IMR-90 (cell line): ENCODE data around the gene LSM14B. TPM values are rescaled to one million over a fixed set of nuclear protein-coding genes. Genes with fewer than 3 reads are reported as not detected.

Experiments
- ATAC-seq: fragments of 200-7000 bp; cut with Tn5 transposase; 2 replicates; pipeline ENCODE4 v1.9.1; 2020; ENCODE audit warnings: low read depth, mild to moderate bottlenecking, moderate library complexity
- BruUV-seq: library from RNA; stranded (reverse); fragments of 400-500 nt; replicated peaks from 2 replicates; lab custom pipeline; 2021; lab: Mats Ljungman, UMichigan
- CTCF ChIA-PET: fragments of 300-600 bp; formaldehyde crosslinking; extraction: SDS; loops from one replicate; lab custom pipeline; 2021; ENCODE audit warnings: antibody characterized with exemption; lab: Yijun Ruan, JAX
- POLR2A ChIA-PET: fragments of 300-600 bp; sonication (Branson Sonifier 250); formaldehyde crosslinking; loops from one replicate; lab custom pipeline; 2022; ENCODE audit warnings: antibody characterized with exemption; ENCODE audit not compliant: unreplicated experiment; lab: Charles Lee
- DNase-seq: peaks from one replicate; pipeline ENCODE4 v3.0.0; 2013
- H2AFZ ChIP-seq: replicated peaks from 2 replicates; pipeline ENCODE3; 2013; ENCODE audit warnings: low read length, mild to moderate bottlenecking; ENCODE audit not compliant: poor library complexity
- H2AK5ac ChIP-seq: 2 replicates; pipeline ENCODE4 v1.6.1; 2013; ENCODE audit warnings: low read depth, low read length, inconsistent platforms
- H2AK9ac ChIP-seq: replicated peaks from 2 replicates; pipeline ENCODE3; 2013; ENCODE audit warnings: mild to moderate bottlenecking, low read depth, low read length, moderate library complexity; ENCODE audit not compliant: poor library complexity
- H2BK120ac ChIP-seq: 2 replicates; pipeline ENCODE4 v1.6.1; 2013; ENCODE audit warnings: low read depth, low read length, inconsistent platforms
- H2BK15ac ChIP-seq: 3 replicates; pipeline ENCODE4 v1.6.1; 2013; ENCODE audit warnings: low read depth, low read length, inconsistent platforms
- H2BK20ac ChIP-seq: 2 replicates; pipeline ENCODE4 v1.6.1; 2013; ENCODE audit warnings: low read depth, mild to moderate bottlenecking, inconsistent platforms, low read length, moderate library complexity
- H2BK5ac ChIP-seq: 2 replicates; pipeline ENCODE4 v1.6.1; 2013; ENCODE audit warnings: mild to moderate bottlenecking, low read depth, low read length, inconsistent platforms; ENCODE audit not compliant: poor library complexity, severe bottlenecking
- H3K14ac ChIP-seq: replicated peaks from 2 replicates; pipeline ENCODE4 v1.6.1; 2013; ENCODE audit warnings: low read depth, low read length, inconsistent platforms
- H3K18ac ChIP-seq: 2 replicates; pipeline ENCODE4 v1.6.1; 2013; ENCODE audit warnings: low read depth, low read length, control low read depth
- H3K23ac ChIP-seq: 2 replicates; pipeline ENCODE4 v1.6.1; 2013; ENCODE audit warnings: low read depth, low read length, inconsistent platforms
- H3K27ac ChIP-seq: 2 replicates; pipeline ENCODE4 v1.5.1; 2013; ENCODE audit warnings: mild to moderate bottlenecking, control low read depth, low read length; ENCODE audit not compliant: insufficient read depth
- H3K27me3 ChIP-seq: 2 replicates; pipeline ENCODE4 v1.6.1; 2013; ENCODE audit warnings: low read length; ENCODE audit not compliant: control insufficient read depth, insufficient read depth
- H3K36me3 ChIP-seq: 2 replicates; pipeline ENCODE4 v1.6.1; 2013; ENCODE audit warnings: low read length, mixed read lengths; ENCODE audit not compliant: control insufficient read depth, insufficient read depth
- H3K4ac ChIP-seq: 2 replicates; pipeline ENCODE4 v1.6.1; 2013; ENCODE audit warnings: low read depth, low read length, inconsistent platforms
- H3K4me1 ChIP-seq: 2 replicates; pipeline ENCODE4 v1.6.1; 2013; ENCODE audit warnings: low read length, mixed read lengths; ENCODE audit not compliant: control insufficient read depth, insufficient read depth
- H3K4me2 ChIP-seq: 2 replicates; pipeline ENCODE4 v1.6.1; 2013; ENCODE audit warnings: low read depth, mild to moderate bottlenecking, control low read depth, low read length, moderate library complexity
- H3K4me3 ChIP-seq: 2 replicates; pipeline ENCODE4 v1.5.1; 2013; ENCODE audit warnings: low read depth, mild to moderate bottlenecking, control low read depth, low read length, moderate library complexity; ENCODE audit not compliant: insufficient read depth
- H3K56ac ChIP-seq: 2 replicates; pipeline ENCODE4 v1.6.1; 2013; ENCODE audit warnings: low read length, inconsistent platforms; ENCODE audit not compliant: insufficient read depth; ENCODE audit errors: extremely low read depth
- H3K79me1 ChIP-seq, 2 experiments: 2 replicates each; pipeline ENCODE4 v1.6.1; 2013; ENCODE audit warnings: low read length in 2 of 2, inconsistent platforms in 1 of 2, low read depth in 1 of 2
- H3K9ac ChIP-seq: 2 replicates; pipeline ENCODE4 v1.6.1; 2013; ENCODE audit warnings: low read depth, low read length, control low read depth
- H3K9me1 ChIP-seq: 2 replicates; pipeline ENCODE4 v1.6.1; 2013; ENCODE audit warnings: low read length, inconsistent platforms; ENCODE audit not compliant: insufficient read depth
- H3K9me3 ChIP-seq: 2 replicates; pipeline ENCODE4 v1.6.1; 2013; ENCODE audit warnings: low read length; ENCODE audit not compliant: control insufficient read depth, insufficient read depth
- H4K20me1 ChIP-seq: 2 replicates; pipeline ENCODE4 v1.6.1; 2013; ENCODE audit warnings: low read length, inconsistent platforms; ENCODE audit not compliant: insufficient read depth
- H4K5ac ChIP-seq: 2 replicates; pipeline ENCODE4 v1.6.1; 2013; ENCODE audit warnings: mild to moderate bottlenecking, low read depth, low read length, control low read depth
- H4K8ac ChIP-seq, 2 experiments: 2 replicates each; pipeline ENCODE4 v1.6.1; 2013; ENCODE audit warnings: low read depth in 2 of 2, low read length in 2 of 2, control low read depth in 1 of 2, inconsistent platforms in 1 of 2
- H4K91ac ChIP-seq: 2 replicates; pipeline ENCODE4 v1.6.1; 2013; ENCODE audit warnings: low read depth, low read length, inconsistent platforms; ENCODE audit not compliant: insufficient read depth
- MAFK ChIP-seq: IDR thresholded peaks from 2 replicates; pipeline ENCODE4 v1.6.1; 2012; ENCODE audit warnings: low read depth, low read length, improper control_type of control experiment
- POLR2A ChIP-seq: IDR thresholded peaks from 2 replicates; pipeline ENCODE4 v1.6.1; 2012; ENCODE audit warnings: mild to moderate bottlenecking, low read depth, low read length
- WGBS, 2 experiments: methylation state at CpG; one replicate each; pipeline versions ENCODE4 v1.1.5 to v1.1.7; 2013; ENCODE audit warnings: missing lambda C conversion rate in 2 of 2; ENCODE audit not compliant: insufficient read length in 1 of 2; ENCODE audit errors: extremely low coverage in 2 of 2; 5-methylcytosine and 5-hydroxymethylcytosine counted together
- dilution Hi-C: fragments of 300-500 bp; cut with HindIII; formaldehyde crosslinking; loops from one replicate; pipeline ENCODE4 v1.14.3; 2018; ENCODE audit warnings: low sequenced_read_pairs; ENCODE audit not compliant: unreplicated experiment
- in situ Hi-C: fragments of 300-500 bp; cut with MboI; formaldehyde crosslinking; loops from 3 replicates; pipeline ENCODE4 v1.14.3; 2019; ENCODE audit warnings: low sequenced_read_pairs, inconsistent platforms, mixed read lengths
- intact Hi-C: fragments of 100-400 bp; cut with micrococcal nuclease; formaldehyde crosslinking; loops from 2 replicates; pipeline ENCODE4 v1.10.0; 2022
- polyA plus RNA-seq, 3 experiments: library from polyadenylated mRNA; depleted of rRNA; stranded (reverse); fragments of >200 nt; gene quantifications; 2 replicates each; pipeline ENCODE4 v1.2.3, GENCODE V29; 2012; ENCODE audit warnings: low replicate concordance in 1 of 3
- total RNA-seq: library from RNA; depleted of rRNA; stranded (reverse); fragments of >200 nt; gene quantifications from 2 replicates; pipeline ENCODE4 v1.2.3, GENCODE V29; 2012
- TF ChIP-seq, protein P1 (sequence below): fragments of 150-350 bp; IDR thresholded peaks from 2 replicates; pipeline ENCODE4 v1.6.1; 2016; ENCODE audit warnings: low read depth, mild to moderate bottlenecking, low read length, moderate library complexity, borderline replicate concordance
- TF ChIP-seq, protein P2 (sequence below): fragments of 150-350 bp; IDR thresholded peaks from 2 replicates; pipeline ENCODE4 v1.6.1; 2017; ENCODE audit warnings: mild to moderate bottlenecking, antibody characterized with exemption, low read length, low read depth

The LSM14B gene
- total and polyA plus RNA-seq, 2 of the 4 experiments (the other 2 are of a cell fraction): 23.7 to 41.1 TPM

DNA sequence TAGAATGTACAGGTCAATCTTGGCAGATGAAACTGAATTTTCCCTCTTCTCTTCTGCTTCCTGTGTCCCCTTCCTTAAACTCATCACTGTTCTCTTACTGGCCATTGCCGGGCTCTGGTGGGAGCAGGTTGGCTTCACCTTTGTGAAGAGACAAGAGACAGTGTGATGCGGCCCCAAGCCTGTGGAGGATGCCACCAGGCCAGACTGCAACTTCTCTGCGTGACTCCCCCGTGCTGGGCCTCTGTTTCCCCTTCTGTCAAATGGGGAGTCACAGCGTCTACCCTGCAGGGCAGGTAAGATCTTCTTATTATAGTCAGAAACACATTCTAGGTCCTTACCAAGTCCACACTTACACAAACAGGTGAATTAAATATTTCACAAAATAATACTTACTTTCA is 1.9 kb upstream of the LSM14B start (continued):
- TF ChIP-seq, protein P1, sequence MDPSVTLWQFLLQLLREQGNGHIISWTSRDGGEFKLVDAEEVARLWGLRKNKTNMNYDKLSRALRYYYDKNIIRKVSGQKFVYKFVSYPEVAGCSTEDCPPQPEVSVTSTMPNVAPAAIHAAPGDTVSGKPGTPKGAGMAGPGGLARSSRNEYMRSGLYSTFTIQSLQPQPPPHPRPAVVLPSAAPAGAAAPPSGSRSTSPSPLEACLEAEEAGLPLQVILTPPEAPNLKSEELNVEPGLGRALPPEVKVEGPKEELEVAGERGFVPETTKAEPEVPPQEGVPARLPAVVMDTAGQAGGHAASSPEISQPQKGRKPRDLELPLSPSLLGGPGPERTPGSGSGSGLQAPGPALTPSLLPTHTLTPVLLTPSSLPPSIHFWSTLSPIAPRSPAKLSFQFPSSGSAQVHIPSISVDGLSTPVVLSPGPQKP: no peak

DNA sequence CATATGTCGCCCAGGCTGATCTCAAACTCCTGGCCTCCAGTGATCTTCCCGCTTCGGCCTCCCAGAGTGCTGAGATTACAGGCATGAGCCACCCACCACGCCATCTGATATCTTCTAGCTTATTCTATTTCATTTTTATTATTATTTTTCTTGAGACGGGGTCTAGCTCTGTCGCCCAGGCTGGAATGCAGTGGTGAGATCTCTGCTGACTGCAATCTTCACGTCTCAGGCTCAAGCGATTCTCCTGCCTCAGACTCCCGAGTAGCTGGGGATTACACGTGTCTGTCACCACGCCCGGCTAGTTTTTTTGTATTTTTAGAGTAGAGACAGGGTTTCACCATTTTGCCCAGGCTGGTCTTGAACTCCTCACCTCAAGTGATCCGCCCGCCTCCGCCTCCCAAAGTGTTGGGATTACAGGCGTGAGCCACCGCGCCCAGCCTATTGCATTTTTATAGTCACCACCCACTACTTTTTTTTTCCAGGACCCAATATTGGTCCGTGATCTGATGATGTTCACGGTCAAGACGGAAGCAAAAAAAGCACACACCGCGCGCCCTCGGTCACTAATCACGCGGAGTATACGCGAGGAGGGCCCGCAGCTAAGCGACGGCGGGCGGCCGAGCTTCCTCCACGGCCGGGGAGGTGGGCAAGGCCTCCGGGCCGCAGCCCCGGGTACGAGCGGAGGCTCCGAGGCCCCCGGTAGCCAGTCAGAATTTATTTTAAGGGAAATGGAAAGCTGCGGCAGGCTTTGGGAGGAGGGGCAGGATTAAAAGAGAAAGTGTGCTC is 1.1 kb upstream of the LSM14B start:
- Histone ChIP-seq H3K4ac (peak overlapping the region; percentile 50), H3K79me1 (peaks cover 20 to 32% of the 10 kb centered on the region in 2 experiments), H3K23ac (peak overlapping the region; percentile 60; the same call in 1 of the 2 replicates), H4K5ac (peak overlapping the region; percentile 11), H4K91ac (peak overlapping the region; percentile 43), H2BK5ac (peak overlapping the region; percentile 77), H2AFZ (peak overlapping the region; percentile 97), H2BK120ac (peak overlapping the region; percentile 66), H3K4me3 (peak overlapping the region; percentile 73), H3K18ac (peak overlapping the region; percentile 4; the same call in 1 of the 2 replicates), H2AK9ac (peak overlapping the region; percentile 91), H2BK15ac (no peak overlapping the region), H4K8ac (peak overlapping the region; percentile 43 to 84; a peak in 3 of 4 replicates), H2AK5ac (no peak overlapping the region), H3K56ac (no peak overlapping the region; the same call in 1 of the 2 replicates), H3K36me3 (peaks cover 15% of the 10 kb centered on the region), H3K27ac (peak overlapping the region; percentile 48), H3K14ac (peak overlapping the region; percentile 64), H3K27me3 (peaks cover 25% of the 10 kb centered on the region), H3K4me2 (peak overlapping the region; percentile 64), H3K4me1 (peaks cover 11% of the 10 kb centered on the region), H4K20me1 (peaks cover 29% of the 10 kb centered on the region), H3K9ac (peak overlapping the region; percentile 52), H3K9me3 (peaks cover 3% of the 10 kb centered on the region; the same call in 1 of the 2 replicates), H2BK20ac (no peak overlapping the region), H3K9me1 (peaks cover 15% of the 10 kb centered on the region)
- in situ Hi-C loops (no loop called here), dilution Hi-C loops (no loop called here), intact Hi-C loops (no loop called here)
- WGBS, 2 experiments: 6% methylated on average over 23 of the region's 45 CpGs; no CpG with 5 or more reads in 1 of the 2 experiments
- TF ChIP-seq, protein P2, sequence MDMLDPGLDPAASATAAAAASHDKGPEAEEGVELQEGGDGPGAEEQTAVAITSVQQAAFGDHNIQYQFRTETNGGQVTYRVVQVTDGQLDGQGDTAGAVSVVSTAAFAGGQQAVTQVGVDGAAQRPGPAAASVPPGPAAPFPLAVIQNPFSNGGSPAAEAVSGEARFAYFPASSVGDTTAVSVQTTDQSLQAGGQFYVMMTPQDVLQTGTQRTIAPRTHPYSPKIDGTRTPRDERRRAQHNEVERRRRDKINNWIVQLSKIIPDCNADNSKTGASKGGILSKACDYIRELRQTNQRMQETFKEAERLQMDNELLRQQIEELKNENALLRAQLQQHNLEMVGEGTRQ: 0 out of 2 replicates have a peak, but pooled peaks have one; percentile 1
- 0 out of 2 replicates have a peak, but pooled peaks have one; percentile 7 for TF ChIP-seq MAFK
- no peak for TF ChIP-seq POLR2A
- ChIA-PET POLR2A (no interaction called here), CTCF (no interaction called here)
- BruUV-seq: no TSS peak
- DNase-seq (peak; percentile 61), ATAC-seq (peak; percentile 2)
